Stimulated activated CD4-positive, alpha-beta T cell treated with anti-CD3 and anti-CD28 coated beads, TNF-alpha, amount 100 ng/mL, for 4 hours (primary cell): ENCODE data around the gene SDC4.

Experiments
- DNase-seq, 3 experiments: peaks; one replicate each; pipeline ENCODE4 v3.0.0-alpha.2; 2020; ENCODE audit warnings: low read depth in 3 of 3

Gene SDC4

GRCh38 chr20:45347936-45348778, at the start of gene SDC4:
SDC4 (minus strand) TSS chr20:45348424; CDS start chr20:45348384, 40 bp downstream.
- peak; percentile 47 to 61 (median 48) for DNase-seq

- DNase-seq = no peak
Observed at GRCh38 chr20:45395114-45395415, 46.8 kb upstream of the SDC4 start.

- no peak for DNase-seq
Observed at GRCh38 chr20:45394221-45395113, 46.2 kb upstream of the SDC4 start.

- DNase-seq = no peak
Observed at GRCh38 chr20:45392733-45393132, 44.5 kb upstream of the SDC4 start.

- DNase-seq = no peak
Observed at GRCh38 chr20:45391559-45391958, 43.3 kb upstream of the SDC4 start.

- no peak for DNase-seq
Observed at GRCh38 chr20:45390931-45391330, 42.7 kb upstream of the SDC4 start.

- DNase-seq = no peak
Observed at GRCh38 chr20:45387274-45387673, 39.0 kb upstream of the SDC4 start.

GRCh38 chr20:45378191-45378590, 30.0 kb upstream of the SDC4 start, which contains the start of gene TP53TG5:
TP53TG5 (minus strand) TSS chr20:45378325; CDS start chr20:45378236, 89 bp downstream.
- no peak for DNase-seq

- no peak for DNase-seq
Observed at GRCh38 chr20:45377269-45377668, 29.0 kb upstream of the SDC4 start.

GRCh38 chr20:45374966-45375365, 26.7 kb upstream of the SDC4 start:
- DNase-seq = no peak

GRCh38 chr20:45374101-45374467, 25.9 kb upstream of the SDC4 start:
- no peak for DNase-seq

GRCh38 chr20:45373353-45374100, 25.3 kb upstream of the SDC4 start:
- DNase-seq = peak; percentile 83 to 90 (median 86)

GRCh38 chr20:45372646-45373352, 24.6 kb upstream of the SDC4 start:
- DNase-seq = no peak

GRCh38 chr20:45372241-45372640, 24.0 kb upstream of the SDC4 start:
- no peak for DNase-seq

GRCh38 chr20:45370571-45371160, 22.4 kb upstream of the SDC4 start:
- DNase-seq = no peak

- DNase-seq = no peak
Observed at GRCh38 chr20:45368221-45368980, 20.2 kb upstream of the SDC4 start.

GRCh38 chr20:45367126-45367525, 18.9 kb upstream of the SDC4 start:
- DNase-seq = no peak

- no peak for DNase-seq
Observed at GRCh38 chr20:45366631-45367030, 18.4 kb upstream of the SDC4 start.

- no peak for DNase-seq
Observed at GRCh38 chr20:45366192-45366591, 18.0 kb upstream of the SDC4 start.

GRCh38 chr20:45365444-45365970, 17.3 kb upstream of the SDC4 start:
- DNase-seq = no peak
